C4-2B (cell line): ENCODE results near the gene CRIP1.

ENCODE experiments used
- ZFX ChIP-seq: fragments of 450-650 bp; IDR thresholded peaks from 2 replicates; pipeline ENCODE4 v1.6.1; 2017
- TF ChIP-seq, protein P1 (sequence below): fragments of 450-650 bp; conservative IDR thresholded peaks from 2 replicates; pipeline ENCODE4 v1.5.1; 2017; ENCODE audit warnings: mild to moderate bottlenecking

DNA sequence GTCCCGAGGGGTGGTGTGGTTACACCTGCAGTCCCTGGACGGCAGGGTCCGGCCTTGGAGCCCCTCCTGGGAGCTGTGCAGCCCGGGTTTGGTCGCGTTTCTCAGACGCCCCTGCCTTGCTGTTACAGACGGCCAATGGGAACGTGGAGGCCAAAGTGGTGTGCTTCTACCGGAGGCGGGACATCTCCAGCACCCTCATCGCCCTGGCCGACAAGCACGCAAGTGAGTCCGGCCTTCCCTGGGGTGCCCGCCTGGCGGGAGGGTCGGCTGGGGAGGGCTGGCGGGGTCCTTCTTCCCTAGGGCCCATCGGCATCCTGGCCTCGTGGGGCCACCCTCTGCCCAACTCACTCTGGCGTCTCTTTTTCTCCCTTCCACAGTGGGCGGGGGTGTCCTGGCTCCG lies 41.4 kb upstream of the CRIP1 start:
- TF ChIP-seq, protein P1, sequence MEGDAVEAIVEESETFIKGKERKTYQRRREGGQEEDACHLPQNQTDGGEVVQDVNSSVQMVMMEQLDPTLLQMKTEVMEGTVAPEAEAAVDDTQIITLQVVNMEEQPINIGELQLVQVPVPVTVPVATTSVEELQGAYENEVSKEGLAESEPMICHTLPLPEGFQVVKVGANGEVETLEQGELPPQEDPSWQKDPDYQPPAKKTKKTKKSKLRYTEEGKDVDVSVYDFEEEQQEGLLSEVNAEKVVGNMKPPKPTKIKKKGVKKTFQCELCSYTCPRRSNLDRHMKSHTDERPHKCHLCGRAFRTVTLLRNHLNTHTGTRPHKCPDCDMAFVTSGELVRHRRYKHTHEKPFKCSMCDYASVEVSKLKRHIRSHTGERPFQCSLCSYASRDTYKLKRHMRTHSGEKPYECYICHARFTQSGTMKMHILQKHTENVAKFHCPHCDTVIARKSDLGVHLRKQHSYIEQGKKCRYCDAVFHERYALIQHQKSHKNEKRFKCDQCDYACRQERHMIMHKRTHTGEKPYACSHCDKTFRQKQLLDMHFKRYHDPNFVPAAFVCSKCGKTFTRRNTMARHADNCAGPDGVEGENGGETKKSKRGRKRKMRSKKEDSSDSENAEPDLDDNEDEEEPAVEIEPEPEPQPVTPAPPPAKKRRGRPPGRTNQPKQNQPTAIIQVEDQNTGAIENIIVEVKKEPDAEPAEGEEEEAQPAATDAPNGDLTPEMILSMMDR: no peak
- no peak for TF ChIP-seq ZFX
